Fibroblast of skin of scalp (primary cell): Measurements from ENCODE around the gene CYTH3.
A peak's percentile ranks its signal among the peaks of the same experiment; 100 is the strongest.

ENCODE experiments used
- DNase-seq: peaks from one replicate; pipeline ENCODE4 v3.0.0-alpha.2; 2013

The CYTH3 gene

DNA sequence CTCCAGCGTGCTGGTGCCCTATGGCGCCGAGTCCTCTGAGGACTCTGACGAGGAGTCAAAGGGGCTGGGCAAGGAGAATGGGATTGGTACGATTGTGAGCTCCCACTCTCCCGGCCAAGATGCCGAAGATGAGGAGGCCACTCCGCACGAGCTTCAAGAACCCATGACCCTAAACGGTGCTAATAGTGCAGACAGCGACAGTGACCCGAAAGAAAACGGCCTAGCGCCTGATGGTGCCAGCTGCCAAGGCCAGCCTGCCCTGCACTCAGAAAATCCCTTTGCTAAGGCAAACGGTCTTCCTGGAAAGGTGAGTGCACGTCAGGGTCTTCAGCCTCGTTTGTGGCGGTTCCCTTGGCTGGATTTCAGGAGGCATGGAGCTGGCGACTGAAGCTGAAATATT, 122.4 kb downstream of the CYTH3 start:
- no peak for DNase-seq

DNA sequence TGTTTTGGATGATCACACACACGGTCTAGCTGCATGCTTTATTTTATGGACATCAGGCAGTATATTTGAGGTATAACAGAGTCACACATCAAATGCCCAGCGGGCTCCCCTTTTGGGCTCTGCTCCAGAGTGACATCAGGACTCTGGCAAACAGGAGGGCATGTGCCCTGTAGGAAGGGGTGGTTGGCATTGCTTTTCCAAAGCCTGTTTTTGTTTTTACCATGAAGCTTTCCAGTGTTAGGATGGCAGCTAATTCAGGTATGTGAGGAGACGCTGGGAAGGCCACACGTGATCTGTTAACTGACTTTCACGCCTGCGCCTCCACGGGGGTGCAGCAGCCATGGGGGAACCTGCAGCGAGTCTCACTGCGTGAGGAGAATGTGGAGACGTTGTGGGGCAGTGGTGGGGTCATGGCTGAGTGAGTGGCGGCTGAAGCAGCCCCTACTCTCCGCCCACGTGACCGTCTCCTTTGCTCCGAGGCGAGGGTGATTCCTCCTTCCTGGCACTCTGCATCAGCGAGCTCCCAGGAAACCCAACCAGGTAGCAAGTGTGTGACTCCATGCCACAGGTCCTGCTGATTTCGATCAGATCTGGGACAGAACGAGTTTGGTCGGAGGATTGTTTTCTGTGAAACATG, 123.6 kb downstream of the CYTH3 start:
- no peak for DNase-seq

DNA sequence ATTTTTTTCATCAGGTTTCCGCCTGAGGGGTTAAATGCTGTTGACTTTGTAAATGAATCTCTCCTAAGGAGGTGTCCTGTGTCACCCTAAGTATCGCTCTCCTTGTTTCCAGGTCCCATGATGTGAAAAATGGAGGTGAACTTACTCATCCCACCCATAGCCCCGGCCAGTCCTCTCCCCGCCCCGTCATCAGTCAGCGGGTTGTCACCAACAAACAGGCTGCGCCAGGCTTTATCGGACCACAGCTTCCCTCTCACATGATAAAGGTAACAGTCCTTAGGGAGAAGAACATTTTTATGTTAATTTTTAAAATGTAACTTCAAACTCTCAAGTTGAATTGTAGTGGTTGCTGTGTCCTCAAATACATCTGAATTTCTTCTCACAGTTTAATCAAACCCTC, 124.8 kb downstream of the CYTH3 start:
- DNase-seq, result no peak

DNA sequence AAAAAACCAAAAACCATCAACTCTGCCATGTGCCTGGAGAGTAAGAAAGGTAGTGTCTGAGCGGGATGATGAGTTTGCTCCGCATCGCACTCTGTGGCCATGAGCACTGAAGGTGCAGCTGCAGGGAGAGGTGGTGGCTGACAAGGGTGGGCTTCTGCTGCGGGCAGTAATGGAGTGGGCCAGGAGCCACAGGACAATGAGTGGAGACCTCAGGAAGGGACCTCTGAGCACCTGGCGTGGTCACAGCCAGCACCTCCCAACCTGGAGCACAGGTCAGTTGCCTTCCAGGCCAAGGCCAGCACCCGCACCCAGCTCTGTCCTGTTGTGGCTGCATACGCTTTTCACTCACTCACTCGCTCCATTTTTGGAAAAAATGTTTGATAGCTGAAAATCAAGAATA, 125.8 kb downstream of the CYTH3 start:
- no peak for DNase-seq

DNA sequence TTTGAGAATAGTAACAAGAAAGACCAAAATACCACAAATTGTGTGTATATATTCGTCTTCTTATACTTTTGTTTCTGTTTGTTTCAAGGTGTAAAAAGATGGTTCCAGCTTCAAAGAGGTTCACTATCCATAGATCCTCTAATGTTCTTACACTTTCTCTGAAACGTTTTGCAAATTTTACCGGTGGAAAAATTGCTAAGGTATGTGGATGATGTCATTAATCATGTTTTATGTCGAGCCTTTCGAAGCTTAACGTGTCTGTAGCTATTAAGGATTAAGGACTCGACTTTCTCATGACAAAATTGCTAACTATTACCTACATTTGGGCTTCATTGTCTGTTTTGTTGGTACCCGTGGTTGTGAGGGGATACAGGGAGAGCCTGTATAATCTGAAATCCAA, 128.4 kb downstream of the CYTH3 start:
- no peak for DNase-seq

DNA sequence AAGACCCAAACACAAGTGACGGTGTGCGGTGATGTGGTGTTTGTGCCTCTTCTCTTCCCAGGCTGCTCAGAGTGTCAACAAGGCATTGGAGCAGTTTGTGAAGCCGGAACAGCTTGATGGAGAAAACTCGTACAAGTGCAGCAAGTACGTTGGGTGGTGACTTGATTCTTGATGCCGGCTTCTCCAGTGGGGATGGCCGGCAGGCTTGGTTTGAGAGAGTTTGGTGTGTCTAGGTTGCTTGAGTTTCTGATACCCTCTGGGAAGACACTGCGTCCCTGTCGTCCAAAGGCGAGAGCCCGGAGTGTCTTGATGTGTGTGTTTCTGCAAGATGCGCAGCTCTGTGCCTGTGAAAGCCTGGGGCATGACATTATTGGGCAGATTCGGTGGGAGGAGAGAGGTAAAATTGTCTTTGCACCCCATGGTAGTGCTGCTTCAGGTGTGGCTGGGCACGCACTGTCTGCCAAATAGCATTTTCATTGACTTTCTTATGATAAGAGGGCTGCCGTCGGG, 129.5 kb downstream of the CYTH3 start:
- no peak for DNase-seq

DNA sequence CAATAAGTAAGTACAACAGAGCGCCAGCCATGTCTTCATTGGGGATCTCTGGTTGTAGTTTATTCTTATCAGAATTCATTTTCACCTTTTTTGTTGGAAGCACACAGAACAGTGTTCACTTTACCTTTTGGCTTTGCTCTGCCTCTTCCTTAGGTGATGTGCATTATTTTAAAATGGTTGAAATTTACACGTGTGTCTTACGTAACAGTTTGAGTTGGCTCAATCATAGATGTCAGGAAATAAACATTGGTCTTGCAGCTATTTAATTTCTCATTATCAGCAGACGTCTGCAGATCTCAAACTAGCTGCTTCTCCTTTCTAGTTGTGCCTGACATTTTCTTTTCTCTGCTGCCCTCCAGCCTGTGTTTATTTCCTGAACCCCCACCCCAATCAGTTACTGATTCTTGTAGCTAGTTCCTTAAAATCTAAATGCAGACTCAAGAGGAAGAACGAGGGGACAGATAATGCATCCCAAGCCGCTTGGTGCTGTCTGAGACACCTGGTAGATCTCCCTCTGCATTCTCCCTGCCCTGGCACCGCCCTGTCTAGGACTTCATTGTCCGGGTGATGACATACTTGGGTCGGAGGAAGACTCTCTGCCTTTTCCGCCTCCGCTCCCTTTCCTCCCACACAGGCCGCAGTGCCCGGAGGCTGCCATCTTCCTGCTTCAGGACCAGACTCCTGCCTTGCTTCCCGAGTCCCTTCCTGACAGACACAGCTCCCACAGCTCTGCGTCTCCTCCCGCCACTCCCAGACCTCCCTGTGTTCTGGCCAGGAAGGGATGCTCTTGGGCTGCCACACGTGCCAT, 133.0 kb downstream of the CYTH3 start:
- no peak for DNase-seq

DNA sequence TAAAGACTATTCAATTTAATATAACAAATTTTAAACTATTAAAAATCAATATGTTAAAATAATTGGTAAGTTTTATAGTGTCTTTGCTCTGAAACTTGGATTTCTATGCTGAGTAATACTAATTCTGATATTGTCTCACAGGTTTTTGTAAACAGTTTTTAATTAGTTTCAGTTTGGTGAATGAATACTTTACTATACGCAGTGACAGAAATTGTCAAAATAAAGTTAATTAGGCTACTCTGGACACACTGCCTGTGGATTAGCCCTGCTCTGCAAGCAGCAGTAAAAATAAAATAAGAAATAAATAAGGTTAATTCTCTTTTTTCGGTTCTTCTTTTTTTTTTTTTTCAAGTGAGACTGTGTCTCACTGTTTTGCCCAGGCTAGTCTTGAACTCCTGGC, 135.9 kb downstream of the CYTH3 start:
- DNase-seq, result no peak

DNA sequence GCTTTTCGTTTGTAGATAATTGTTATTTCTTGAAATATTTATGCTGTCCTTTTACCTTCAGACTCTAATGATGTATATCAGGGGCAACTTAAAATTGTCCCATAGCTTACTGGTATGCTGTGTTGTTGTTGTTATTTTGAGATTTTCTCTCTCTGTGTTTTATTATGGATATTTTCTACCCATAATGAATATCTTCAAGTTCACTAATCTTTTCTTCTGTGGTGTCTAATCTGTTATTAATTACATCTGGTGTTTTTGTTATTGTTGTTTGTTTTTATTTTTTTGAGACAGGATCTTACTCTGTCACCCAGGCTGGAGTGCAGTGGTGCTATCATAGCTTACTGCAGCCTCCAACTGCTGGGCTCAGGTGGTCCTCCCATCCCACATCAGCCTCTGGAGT, 139.2 kb downstream of the CYTH3 start:
- no peak for DNase-seq

DNA sequence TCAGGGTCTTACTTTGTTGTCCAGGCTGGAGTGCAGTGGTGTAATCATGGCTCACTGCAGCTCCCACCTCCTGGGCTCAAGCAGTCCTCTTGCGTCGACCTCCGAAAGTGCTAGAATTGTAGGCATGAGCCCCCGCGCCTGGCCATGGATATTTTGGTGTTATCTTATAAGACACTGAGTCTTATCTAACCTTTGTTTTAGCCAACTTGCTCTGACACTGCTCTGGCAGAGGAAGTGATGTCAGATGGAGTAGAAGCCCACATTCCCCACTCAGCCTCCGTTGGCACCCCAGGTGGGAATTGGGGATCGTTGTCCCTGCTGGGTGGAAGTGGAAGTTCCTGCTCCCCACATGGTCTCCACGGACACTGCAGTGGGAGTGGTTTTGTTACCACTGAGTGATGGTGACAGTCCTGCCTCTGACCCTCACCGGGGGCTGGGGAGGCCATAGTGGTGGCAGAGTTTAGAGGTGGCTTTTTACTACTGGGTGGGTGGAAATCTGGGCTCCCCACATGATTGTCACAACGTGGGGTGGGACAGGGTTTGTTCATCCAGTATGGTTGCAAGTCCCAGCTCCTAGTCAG, 142.3 kb downstream of the CYTH3 start:
- DNase-seq, result no peak

DNA sequence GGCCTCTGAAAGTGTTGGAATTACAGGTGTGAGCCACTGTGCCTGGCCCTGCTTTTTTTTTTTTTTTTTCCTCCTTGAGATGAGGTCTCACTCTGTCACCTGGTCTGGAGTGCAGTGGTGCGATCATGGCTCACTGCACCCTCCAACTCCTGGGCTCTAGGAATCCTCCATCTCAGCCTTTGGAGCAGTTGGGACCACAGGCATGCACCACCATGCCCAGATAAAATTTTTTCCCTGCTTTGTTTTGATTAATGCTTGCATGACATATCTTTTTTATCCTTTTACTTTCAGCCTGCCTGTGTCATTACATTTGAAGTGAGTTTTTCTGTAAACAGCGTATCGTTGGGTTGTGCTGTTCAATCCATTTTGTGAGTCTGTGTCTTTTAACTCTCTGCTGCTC, 144.2 kb downstream of the CYTH3 start:
- no peak for DNase-seq

DNA sequence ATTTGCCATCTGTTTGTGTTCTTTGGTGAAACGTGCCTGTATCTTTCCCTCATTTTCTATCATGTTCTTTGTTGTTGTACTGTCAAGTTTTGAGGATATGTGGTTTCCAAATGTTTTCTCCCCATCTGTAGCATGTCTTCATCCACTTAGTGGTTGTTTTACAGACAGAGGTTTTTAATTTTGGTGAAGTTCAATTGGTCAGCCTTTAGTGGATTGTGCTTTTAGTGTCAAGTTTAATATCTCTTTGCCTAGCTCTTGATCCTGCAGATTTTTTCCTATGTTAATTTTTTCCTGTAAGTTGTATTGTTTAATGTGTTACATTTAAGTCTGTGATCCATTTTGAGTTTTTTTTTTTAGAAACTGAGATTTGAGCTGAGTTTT, 145.3 kb downstream of the CYTH3 start:
- DNase-seq, result no peak

DNA sequence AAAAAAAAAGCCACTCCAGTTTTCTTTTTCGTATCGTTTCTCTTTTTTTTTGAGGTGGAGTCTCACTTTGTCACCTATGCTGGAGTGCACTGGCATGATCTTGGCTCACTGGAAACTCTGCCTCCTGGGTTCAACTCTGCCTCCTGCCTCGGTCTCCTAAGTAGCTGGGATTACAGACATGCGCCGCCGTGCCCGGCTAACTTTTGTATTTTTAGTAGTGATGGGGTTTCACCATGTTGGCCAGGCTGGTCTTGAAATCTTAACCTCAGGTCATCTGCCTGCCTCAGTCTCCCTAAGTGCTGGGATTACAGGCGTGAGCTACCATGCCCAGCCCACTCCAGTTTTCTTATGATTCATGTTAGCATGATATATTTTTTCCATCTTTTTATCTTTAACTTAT, 148.6 kb downstream of the CYTH3 start:
- no peak for DNase-seq

DNA sequence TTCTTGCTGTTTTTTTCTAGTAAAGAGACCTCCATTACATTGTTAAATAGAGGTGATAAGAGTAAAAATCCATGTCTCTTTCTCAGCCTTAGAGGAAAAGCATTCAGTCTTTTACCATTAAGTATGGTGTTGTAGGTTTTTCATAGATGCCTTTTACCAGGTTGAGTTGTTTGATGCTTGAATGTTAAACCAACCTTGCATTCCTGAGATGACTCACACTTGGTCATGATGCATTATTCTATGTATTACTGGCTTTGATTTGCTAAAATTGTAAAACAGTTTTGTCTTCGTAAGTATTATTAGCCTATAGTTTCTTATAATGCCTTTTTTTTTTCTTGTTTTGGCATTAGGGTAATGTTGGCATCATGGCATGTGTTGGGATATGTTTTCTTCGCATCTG, 151.3 kb downstream of the CYTH3 start:
- peak; percentile 26 for DNase-seq

DNA sequence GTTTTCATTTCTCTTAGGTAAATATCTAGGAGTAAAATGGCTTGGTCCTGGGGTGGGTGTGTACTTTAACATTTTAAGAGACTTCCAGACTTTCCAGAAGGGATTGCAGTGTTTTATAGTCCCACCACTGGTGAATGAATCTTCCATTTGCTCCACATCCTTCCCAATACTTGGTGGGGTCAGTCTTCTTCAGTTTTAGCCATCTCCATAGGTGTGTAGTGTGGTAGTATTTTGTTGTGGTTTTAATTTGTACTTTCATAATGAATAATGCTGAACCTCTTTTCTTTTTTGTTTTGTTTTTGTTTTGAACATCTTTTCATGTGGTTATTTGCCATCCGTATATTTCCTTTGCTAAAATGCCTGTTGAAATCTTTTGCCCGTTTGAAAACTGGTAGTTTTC, 154.9 kb downstream of the CYTH3 start:
- no peak for DNase-seq

DNA sequence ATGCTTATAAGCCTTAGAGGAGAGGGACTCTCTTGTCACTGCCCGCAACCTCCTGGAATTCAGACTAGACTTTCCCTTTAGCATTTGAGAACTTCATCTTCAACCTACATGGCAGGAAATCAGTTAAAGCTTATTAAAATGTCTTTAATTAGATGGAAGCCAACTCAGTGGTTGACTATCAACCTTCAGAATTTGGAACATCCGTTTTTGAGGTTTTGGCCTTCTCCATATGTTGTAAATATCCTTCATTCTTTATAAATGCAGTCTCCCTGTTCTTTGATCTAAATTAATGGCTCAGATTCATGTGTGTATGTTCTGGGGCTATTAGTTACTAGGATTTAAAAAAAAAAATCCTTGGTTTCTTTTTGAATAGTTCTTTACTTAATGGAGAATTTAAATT, 156.2 kb downstream of the CYTH3 start:
- no peak for DNase-seq
